Prostate gland (tissue), 1 donor: ENCODE results near the gene SLTM.
"Not testable (repeated sequence)": the region's sequence is repeated elsewhere in the genome, so short reads cannot be mapped to it uniquely, and the experiment has no call there.

ENCODE experiments used
- POLR2A ChIP-seq: fragments of 450-650 bp; IDR thresholded peaks from one replicate; pipeline ENCODE4 v1.6.1; 2016; ENCODE audit warnings: antibody characterized with exemption, mild to moderate bottlenecking
- POLR2AphosphoS5 ChIP-seq: sonication (generic); formaldehyde crosslinking; IDR thresholded peaks from one replicate; pipeline ENCODE4 v1.6.1; 2017; ENCODE audit warnings: antibody characterized with exemption

- TF ChIP-seq POLR2A, POLR2AphosphoS5: not testable (repeated sequence)
Measured at GRCh38 chr15:58917613-58918129, 15.8 kb downstream of the SLTM start.
